ENCODE results near the gene RNF212B. TPM values are rescaled to one million over a fixed set of nuclear protein-coding genes. Genes with fewer than 3 reads are reported as not detected.
"Not testable (repeated sequence)": the region's sequence is repeated elsewhere in the genome, so short reads cannot be mapped to it uniquely, and the experiment has no call there.

RNF212B gene
- total RNA-seq, 8 experiments from 2014 or later = not detected

GRCh38 chr14:23219075-23219474 is 18.7 kb upstream of the RNF212B start:
- in situ Hi-C loops (cut with MboI; ENCODE audit: low pct_unique_long_range_greater_than_20kb in 2 of 9, low sequenced_read_pairs in 9 of 9, unreplicated experiment in 9 of 9) = no loop called here
- 37 to 100% (median 86%) methylated on average over 1 to 3 of the region's 3 CpGs for WGBS, 10 experiments
- Histone ChIP-seq H3K4me3 (no peak overlapping the region), H3K27ac (no peak overlapping the region), H3K4me1 (replicated peaks in 1 of 2) (no peaks in the 10 kb centered on the region)
- ATAC-seq (replicated peaks in 6 of 8) = no peak

DNA sequence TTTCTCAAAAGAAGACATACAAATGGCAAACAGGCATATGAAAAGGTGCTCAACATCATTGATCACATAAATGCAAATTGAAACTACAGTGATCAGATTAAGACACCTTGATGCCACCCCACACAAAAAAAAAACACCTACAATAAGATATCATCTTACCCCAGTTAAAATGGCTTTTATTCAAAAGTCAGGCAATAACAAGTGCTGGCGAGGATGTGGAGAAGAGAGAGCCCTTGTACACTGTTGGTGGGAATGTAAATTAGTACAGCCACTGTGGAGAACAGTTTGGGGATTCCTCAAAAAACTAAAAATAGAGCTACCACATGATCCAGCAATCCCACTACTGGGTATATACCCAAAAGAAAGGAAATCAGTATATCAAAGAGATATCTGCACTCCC is 12.8 kb upstream of the RNF212B start:
- H3K4me3 ChIP-seq; H3K4me1 ChIP-seq (replicated peaks in 1 of 2); in situ Hi-C loops (cut with MboI; ENCODE audit: low pct_unique_long_range_greater_than_20kb in 2 of 9, low sequenced_read_pairs in 9 of 9, unreplicated experiment in 9 of 9); H3K27ac ChIP-seq; ATAC-seq (replicated peaks in 6 of 8): not testable (repeated sequence)
- WGBS, 10 experiments = 20 to 80% (median 60%) methylated on average over 1 of the region's 1 CpG; no CpG with 5 or more reads in 5 of the 10 experiments

DNA sequence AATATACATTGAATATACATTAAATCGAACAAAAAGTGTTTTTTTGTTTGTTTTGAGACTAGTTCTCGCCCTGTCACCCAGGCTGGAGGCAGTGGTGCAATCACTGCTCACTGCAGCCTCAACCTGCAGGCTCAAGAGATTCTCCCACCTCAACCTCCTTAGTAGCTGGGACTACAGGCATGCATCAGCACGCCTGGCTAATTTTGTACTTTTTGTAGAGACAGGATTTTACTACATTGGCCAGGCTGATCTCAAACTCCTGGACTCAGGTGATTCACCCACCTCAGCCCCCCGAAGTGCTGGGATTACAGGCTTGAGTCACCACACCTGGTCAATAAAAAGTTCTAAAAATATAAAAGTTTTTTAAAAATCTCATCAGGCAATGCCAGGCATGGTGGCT is 10.2 kb upstream of the RNF212B start:
- in situ Hi-C loops (cut with MboI; ENCODE audit: low pct_unique_long_range_greater_than_20kb in 2 of 9, low sequenced_read_pairs in 9 of 9, unreplicated experiment in 9 of 9) = no loop called here
- Histone ChIP-seq H3K4me1 (replicated peaks in 1 of 2) (no peaks in the 10 kb centered on the region), H3K4me3 (no peak overlapping the region), H3K27ac (no peak overlapping the region)
- 0 to 79% (median 40%) methylated on average over 1 to 4 of the region's 4 CpGs; no CpG with 5 or more reads in 4 of the 10 experiments for WGBS, 10 experiments
- ATAC-seq (replicated peaks in 6 of 8) = no peak

GRCh38 chr14:23228812-23229211 is 8.9 kb upstream of the RNF212B start:
- Histone ChIP-seq H3K4me1 (replicated peaks in 1 of 2) (no peaks in the 10 kb centered on the region), H3K4me3 (no peak overlapping the region), H3K27ac (no peak overlapping the region)
- WGBS, 10 experiments = 10 to 91% (median 73%) methylated on average over 1 of the region's 1 CpG
- in situ Hi-C loops (cut with MboI; ENCODE audit: low pct_unique_long_range_greater_than_20kb in 2 of 9, low sequenced_read_pairs in 9 of 9, unreplicated experiment in 9 of 9) = no loop called here
- no peak for ATAC-seq (replicated peaks in 6 of 8)

GRCh38 chr14:23232241-23232808 is 5.4 kb upstream of the RNF212B start:
- WGBS, 10 experiments = no CpG with 5 or more reads among the region's 38 CpGs

DNA sequence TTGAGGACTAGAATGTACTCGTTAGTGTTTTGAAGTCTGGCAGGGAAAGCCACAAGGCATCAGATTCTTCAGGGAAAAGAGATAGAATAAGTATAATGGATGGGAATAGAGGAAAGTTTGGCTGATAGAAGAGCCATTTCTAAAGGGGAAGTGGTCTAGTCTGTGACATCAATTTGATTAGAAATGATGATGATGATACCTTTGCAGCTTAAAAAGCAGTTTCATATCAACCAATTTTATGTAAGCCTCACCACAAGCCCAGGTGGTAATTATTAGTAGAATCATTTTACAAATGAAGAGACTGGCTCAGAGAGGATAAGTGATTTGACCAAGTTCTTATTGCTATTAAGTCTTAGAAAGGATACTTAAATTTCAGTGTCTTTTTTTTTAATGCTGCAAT is 2.9 kb downstream of the RNF212B start:
- WGBS, 10 experiments = 0 to 75% (median 38%) methylated on average over 1 of the region's 1 CpG; no CpG with 5 or more reads in 3 of the 10 experiments

More at GRCh38 chr14:23232241-23232808, 5.4 kb upstream of the RNF212B start:
- H3K27ac ChIP-seq; H3K4me1 ChIP-seq (replicated peaks in 1 of 2); ATAC-seq (replicated peaks in 6 of 8); in situ Hi-C loops (cut with MboI; ENCODE audit: low pct_unique_long_range_greater_than_20kb in 2 of 9, low sequenced_read_pairs in 9 of 9, unreplicated experiment in 9 of 9); H3K4me3 ChIP-seq: not testable (repeated sequence)

GRCh38 chr14:23241061-23241715 is 3.5 kb downstream of the RNF212B start:
- 60 to 100% (median 87%) methylated on average over 1 to 7 of the region's 7 CpGs; no CpG with 5 or more reads in 2 of the 10 experiments for WGBS, 10 experiments
- ATAC-seq (replicated peaks in 6 of 8); in situ Hi-C loops (cut with MboI; ENCODE audit: low pct_unique_long_range_greater_than_20kb in 2 of 9, low sequenced_read_pairs in 9 of 9, unreplicated experiment in 9 of 9); H3K4me3 ChIP-seq; H3K4me1 ChIP-seq (replicated peaks in 1 of 2); H3K27ac ChIP-seq: not testable (repeated sequence)

More for the DNA sequence above, 2.9 kb downstream of the RNF212B start:
- in situ Hi-C loops (cut with MboI; ENCODE audit: low pct_unique_long_range_greater_than_20kb in 2 of 9, low sequenced_read_pairs in 9 of 9, unreplicated experiment in 9 of 9) = no loop called here
- Histone ChIP-seq H3K4me3 (no peak overlapping the region), H3K4me1 (replicated peaks in 1 of 2) (peaks cover 0 to 4% of the 10 kb centered on the region in 2 donors), H3K27ac (no peak overlapping the region)
- ATAC-seq (replicated peaks in 6 of 8) = no peak

DNA sequence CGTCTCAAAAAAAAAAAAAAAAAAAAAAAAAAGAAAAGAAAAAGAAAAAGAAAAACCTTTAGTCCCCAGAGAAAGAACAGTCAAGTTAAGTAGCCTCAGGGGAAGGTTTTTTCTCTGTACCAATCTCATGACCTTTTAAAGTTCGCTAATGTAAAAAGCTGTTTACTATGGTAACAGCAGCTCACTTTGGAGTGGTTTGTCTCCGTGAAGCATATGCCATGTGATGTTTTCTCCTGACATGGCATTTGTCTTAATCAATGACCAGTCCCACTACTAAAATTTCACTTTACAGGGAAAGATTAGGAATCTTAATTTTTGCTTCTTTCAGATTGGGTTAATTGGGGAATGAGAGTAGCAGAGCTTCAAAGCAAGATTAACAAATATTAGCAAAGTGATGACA is 4.3 kb downstream of the RNF212B start:
- in situ Hi-C loops (cut with MboI; ENCODE audit: low pct_unique_long_range_greater_than_20kb in 2 of 9, low sequenced_read_pairs in 9 of 9, unreplicated experiment in 9 of 9) = no loop called here
- peaks cover 0 to 4% of the 10 kb centered on the region in 2 donors for H3K4me1 ChIP-seq (replicated peaks in 1 of 2)
- H3K27ac ChIP-seq = no peak overlapping the region
- no peak overlapping the region for H3K4me3 ChIP-seq
- 50 to 80% (median 71%) methylated on average over 1 to 3 of the region's 3 CpGs; no CpG with 5 or more reads in 3 of the 10 experiments for WGBS, 10 experiments
- no peak for ATAC-seq (replicated peaks in 6 of 8)

GRCh38 chr14:23243066-23243465 is 5.3 kb downstream of the RNF212B start:
- no peak for ATAC-seq (replicated peaks in 6 of 8)
- in situ Hi-C loops (cut with MboI; ENCODE audit: low pct_unique_long_range_greater_than_20kb in 2 of 9, low sequenced_read_pairs in 9 of 9, unreplicated experiment in 9 of 9) = no loop called here
- H3K27ac ChIP-seq = no peak overlapping the region
- WGBS, 10 experiments = 50 to 100% (median 80%) methylated on average over 1 to 2 of the region's 2 CpGs; no CpG with 5 or more reads in 7 of the 10 experiments
- H3K4me3 ChIP-seq = no peak overlapping the region
- H3K4me1 ChIP-seq (replicated peaks in 1 of 2) = peaks cover 0 to 2% of the 10 kb centered on the region in 2 donors

GRCh38 chr14:23245282-23245681 is 7.5 kb downstream of the RNF212B start:
- in situ Hi-C loops (cut with MboI; ENCODE audit: low pct_unique_long_range_greater_than_20kb in 2 of 9, low sequenced_read_pairs in 9 of 9, unreplicated experiment in 9 of 9) = no loop called here
- Histone ChIP-seq H3K4me3 (no peak overlapping the region), H3K4me1 (replicated peaks in 1 of 2) (no peaks in the 10 kb centered on the region), H3K27ac (no peak overlapping the region)
- no peak for ATAC-seq (replicated peaks in 6 of 8)

DNA sequence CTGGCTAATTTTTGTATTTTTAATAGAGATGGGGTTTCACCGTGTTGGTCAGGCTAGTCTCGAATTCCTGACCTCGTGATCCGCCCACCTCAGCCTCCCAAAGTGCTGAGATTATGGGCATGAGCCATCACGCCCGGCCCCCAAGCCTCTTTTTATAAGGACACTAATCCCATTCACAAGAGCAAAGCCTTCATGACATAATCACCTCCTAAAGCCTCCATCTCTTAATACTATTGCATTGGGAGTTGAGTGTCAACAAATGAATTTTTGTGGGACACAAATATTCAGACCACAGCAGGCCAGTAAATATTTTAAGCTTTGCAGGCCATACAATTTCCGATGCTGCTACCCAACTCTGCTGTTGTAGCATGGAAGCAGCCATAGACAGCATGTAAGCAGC is 10.9 kb downstream of the RNF212B start:
- Histone ChIP-seq H3K4me3 (no peak overlapping the region), H3K27ac (no peak overlapping the region), H3K4me1 (replicated peaks in 1 of 2) (no peaks in the 10 kb centered on the region)
- ATAC-seq (replicated peaks in 6 of 8) = no peak
- in situ Hi-C loops (cut with MboI; ENCODE audit: low pct_unique_long_range_greater_than_20kb in 2 of 9, low sequenced_read_pairs in 9 of 9, unreplicated experiment in 9 of 9) = no loop called here
- 75 to 100% (median 100%) methylated on average over 1 to 6 of the region's 7 CpGs; no CpG with 5 or more reads in 3 of the 10 experiments for WGBS, 10 experiments

GRCh38 chr14:23249824-23250223 is 12.1 kb downstream of the RNF212B start:
- 11 to 87% (median 70%) methylated on average over 2 to 4 of the region's 6 CpGs; no CpG with 5 or more reads in 1 of the 10 experiments for WGBS, 10 experiments

GRCh38 chr14:23252006-23252405 is 14.3 kb downstream of the RNF212B start:
- in situ Hi-C loops (cut with MboI; ENCODE audit: low pct_unique_long_range_greater_than_20kb in 2 of 9, low sequenced_read_pairs in 9 of 9, unreplicated experiment in 9 of 9) = no loop called here
- H3K27ac ChIP-seq = no peak overlapping the region
- WGBS, 10 experiments = 0 to 78% (median 43%) methylated on average over 1 to 3 of the region's 3 CpGs; no CpG with 5 or more reads in 2 of the 10 experiments
- ATAC-seq (replicated peaks in 6 of 8) = no peak
- no peak overlapping the region for H3K4me3 ChIP-seq
- H3K4me1 ChIP-seq (replicated peaks in 1 of 2) = no peaks in the 10 kb centered on the region

More at GRCh38 chr14:23249824-23250223, 12.1 kb downstream of the RNF212B start:
- in situ Hi-C loops (cut with MboI; ENCODE audit: low pct_unique_long_range_greater_than_20kb in 2 of 9, low sequenced_read_pairs in 9 of 9, unreplicated experiment in 9 of 9) = no loop called here
- H3K4me3 ChIP-seq = no peak overlapping the region
- ATAC-seq (replicated peaks in 6 of 8) = no peak
- no peak overlapping the region for H3K27ac ChIP-seq
- H3K4me1 ChIP-seq (replicated peaks in 1 of 2) = no peaks in the 10 kb centered on the region
